IMR-90 (cell line): ENCODE results near the gene LTC4S. TPM values are rescaled to one million over a fixed set of nuclear protein-coding genes. Genes with fewer than 3 reads are reported as not detected.

Experiments
- ATAC-seq: fragments of 200-7000 bp; cut with Tn5 transposase; 2 replicates; pipeline ENCODE4 v1.9.1; 2020; ENCODE audit warnings: low read depth, mild to moderate bottlenecking, moderate library complexity
- BruUV-seq: library from RNA; stranded (reverse); fragments of 400-500 nt; replicated peaks from 2 replicates; lab custom pipeline; 2021; lab: Mats Ljungman, UMichigan
- CTCF ChIA-PET: fragments of 300-600 bp; formaldehyde crosslinking; extraction: SDS; loops from one replicate; lab custom pipeline; 2021; ENCODE audit warnings: antibody characterized with exemption; lab: Yijun Ruan, JAX
- POLR2A ChIA-PET: fragments of 300-600 bp; sonication (Branson Sonifier 250); formaldehyde crosslinking; loops from one replicate; lab custom pipeline; 2022; ENCODE audit warnings: antibody characterized with exemption; ENCODE audit not compliant: unreplicated experiment; lab: Charles Lee
- DNase-seq: peaks from one replicate; pipeline ENCODE4 v3.0.0; 2013
- H2AFZ ChIP-seq: replicated peaks from 2 replicates; pipeline ENCODE3; 2013; ENCODE audit warnings: low read length, mild to moderate bottlenecking; ENCODE audit not compliant: poor library complexity
- H2AK5ac ChIP-seq: 2 replicates; pipeline ENCODE4 v1.6.1; 2013; ENCODE audit warnings: low read depth, low read length, inconsistent platforms
- H2AK9ac ChIP-seq: replicated peaks from 2 replicates; pipeline ENCODE3; 2013; ENCODE audit warnings: mild to moderate bottlenecking, low read depth, low read length, moderate library complexity; ENCODE audit not compliant: poor library complexity
- H2BK120ac ChIP-seq: 2 replicates; pipeline ENCODE4 v1.6.1; 2013; ENCODE audit warnings: low read depth, low read length, inconsistent platforms
- H2BK15ac ChIP-seq: 3 replicates; pipeline ENCODE4 v1.6.1; 2013; ENCODE audit warnings: low read depth, low read length, inconsistent platforms
- H2BK20ac ChIP-seq: 2 replicates; pipeline ENCODE4 v1.6.1; 2013; ENCODE audit warnings: low read depth, mild to moderate bottlenecking, inconsistent platforms, low read length, moderate library complexity
- H2BK5ac ChIP-seq: 2 replicates; pipeline ENCODE4 v1.6.1; 2013; ENCODE audit warnings: mild to moderate bottlenecking, low read depth, low read length, inconsistent platforms; ENCODE audit not compliant: poor library complexity, severe bottlenecking
- H3K14ac ChIP-seq: replicated peaks from 2 replicates; pipeline ENCODE4 v1.6.1; 2013; ENCODE audit warnings: low read depth, low read length, inconsistent platforms
- H3K18ac ChIP-seq: 2 replicates; pipeline ENCODE4 v1.6.1; 2013; ENCODE audit warnings: low read depth, low read length, control low read depth
- H3K23ac ChIP-seq: 2 replicates; pipeline ENCODE4 v1.6.1; 2013; ENCODE audit warnings: low read depth, low read length, inconsistent platforms
- H3K27ac ChIP-seq: 2 replicates; pipeline ENCODE4 v1.5.1; 2013; ENCODE audit warnings: mild to moderate bottlenecking, control low read depth, low read length; ENCODE audit not compliant: insufficient read depth
- H3K27me3 ChIP-seq: 2 replicates; pipeline ENCODE4 v1.6.1; 2013; ENCODE audit warnings: low read length; ENCODE audit not compliant: control insufficient read depth, insufficient read depth
- H3K36me3 ChIP-seq: 2 replicates; pipeline ENCODE4 v1.6.1; 2013; ENCODE audit warnings: low read length, mixed read lengths; ENCODE audit not compliant: control insufficient read depth, insufficient read depth
- H3K4ac ChIP-seq: 2 replicates; pipeline ENCODE4 v1.6.1; 2013; ENCODE audit warnings: low read depth, low read length, inconsistent platforms
- H3K4me1 ChIP-seq: 2 replicates; pipeline ENCODE4 v1.6.1; 2013; ENCODE audit warnings: low read length, mixed read lengths; ENCODE audit not compliant: control insufficient read depth, insufficient read depth
- H3K4me2 ChIP-seq: 2 replicates; pipeline ENCODE4 v1.6.1; 2013; ENCODE audit warnings: low read depth, mild to moderate bottlenecking, control low read depth, low read length, moderate library complexity
- H3K4me3 ChIP-seq: 2 replicates; pipeline ENCODE4 v1.5.1; 2013; ENCODE audit warnings: low read depth, mild to moderate bottlenecking, control low read depth, low read length, moderate library complexity; ENCODE audit not compliant: insufficient read depth
- H3K56ac ChIP-seq: 2 replicates; pipeline ENCODE4 v1.6.1; 2013; ENCODE audit warnings: low read length, inconsistent platforms; ENCODE audit not compliant: insufficient read depth; ENCODE audit errors: extremely low read depth
- H3K79me1 ChIP-seq, 2 experiments: 2 replicates each; pipeline ENCODE4 v1.6.1; 2013; ENCODE audit warnings: low read length in 2 of 2, inconsistent platforms in 1 of 2, low read depth in 1 of 2
- H3K9ac ChIP-seq: 2 replicates; pipeline ENCODE4 v1.6.1; 2013; ENCODE audit warnings: low read depth, low read length, control low read depth
- H3K9me1 ChIP-seq: 2 replicates; pipeline ENCODE4 v1.6.1; 2013; ENCODE audit warnings: low read length, inconsistent platforms; ENCODE audit not compliant: insufficient read depth
- H3K9me3 ChIP-seq: 2 replicates; pipeline ENCODE4 v1.6.1; 2013; ENCODE audit warnings: low read length; ENCODE audit not compliant: control insufficient read depth, insufficient read depth
- H4K20me1 ChIP-seq: 2 replicates; pipeline ENCODE4 v1.6.1; 2013; ENCODE audit warnings: low read length, inconsistent platforms; ENCODE audit not compliant: insufficient read depth
- H4K5ac ChIP-seq: 2 replicates; pipeline ENCODE4 v1.6.1; 2013; ENCODE audit warnings: mild to moderate bottlenecking, low read depth, low read length, control low read depth
- H4K8ac ChIP-seq, 2 experiments: 2 replicates each; pipeline ENCODE4 v1.6.1; 2013; ENCODE audit warnings: low read depth in 2 of 2, low read length in 2 of 2, control low read depth in 1 of 2, inconsistent platforms in 1 of 2
- H4K91ac ChIP-seq: 2 replicates; pipeline ENCODE4 v1.6.1; 2013; ENCODE audit warnings: low read depth, low read length, inconsistent platforms; ENCODE audit not compliant: insufficient read depth
- CEBPB ChIP-seq: IDR thresholded peaks from 2 replicates; pipeline ENCODE4 v1.6.1; 2012; ENCODE audit warnings: low read depth, low read length, improper control_type of control experiment
- CHD1 ChIP-seq: IDR thresholded peaks from 2 replicates; pipeline ENCODE4 v1.6.1; 2012; ENCODE audit warnings: low read depth, low read length, improper control_type of control experiment
- FOS ChIP-seq: fragments of 150-350 bp; IDR thresholded peaks from 2 replicates; pipeline ENCODE4 v1.6.1; 2016; ENCODE audit warnings: low read depth, low read length
- MAFK ChIP-seq: IDR thresholded peaks from 2 replicates; pipeline ENCODE4 v1.6.1; 2012; ENCODE audit warnings: low read depth, low read length, improper control_type of control experiment
- MAZ ChIP-seq: IDR thresholded peaks from 2 replicates; pipeline ENCODE4 v1.6.1; 2012; ENCODE audit warnings: low read depth, mild to moderate bottlenecking, low read length, improper control_type of control experiment, moderate library complexity, borderline replicate concordance
- NFE2L2 ChIP-seq: fragments of 150-350 bp; IDR thresholded peaks from 2 replicates; pipeline ENCODE4 v1.6.1; 2016; ENCODE audit warnings: low read depth, mild to moderate bottlenecking, low read length
- POLR2A ChIP-seq: IDR thresholded peaks from 2 replicates; pipeline ENCODE4 v1.6.1; 2012; ENCODE audit warnings: mild to moderate bottlenecking, low read depth, low read length
- RAD21 ChIP-seq: IDR thresholded peaks from 2 replicates; pipeline ENCODE4 v1.6.1; 2012; ENCODE audit warnings: low read length, improper control_type of control experiment
- RFX5 ChIP-seq: IDR thresholded peaks from 2 replicates; pipeline ENCODE4 v1.8.0; 2012; ENCODE audit warnings: low read depth, mild to moderate bottlenecking, low read length, moderate library complexity
- SMC3 ChIP-seq: fragments of 150-350 bp; IDR thresholded peaks from 2 replicates; pipeline ENCODE4 v1.6.1; 2016; ENCODE audit warnings: low read depth, mild to moderate bottlenecking, antibody characterized with exemption, low read length, moderate library complexity
- WGBS, 2 experiments: methylation state at CpG; one replicate each; pipeline versions ENCODE4 v1.1.5 to v1.1.7; 2013; ENCODE audit warnings: missing lambda C conversion rate in 2 of 2; ENCODE audit not compliant: insufficient read length in 1 of 2; ENCODE audit errors: extremely low coverage in 2 of 2; 5-methylcytosine and 5-hydroxymethylcytosine counted together
- dilution Hi-C: fragments of 300-500 bp; cut with HindIII; formaldehyde crosslinking; loops from one replicate; pipeline ENCODE4 v1.14.3; 2018; ENCODE audit warnings: low sequenced_read_pairs; ENCODE audit not compliant: unreplicated experiment
- in situ Hi-C: fragments of 300-500 bp; cut with MboI; formaldehyde crosslinking; loops from 3 replicates; pipeline ENCODE4 v1.14.3; 2019; ENCODE audit warnings: low sequenced_read_pairs, inconsistent platforms, mixed read lengths
- intact Hi-C: fragments of 100-400 bp; cut with micrococcal nuclease; formaldehyde crosslinking; loops from 2 replicates; pipeline ENCODE4 v1.10.0; 2022
- polyA plus RNA-seq, 3 experiments: library from polyadenylated mRNA; depleted of rRNA; stranded (reverse); fragments of >200 nt; gene quantifications; 2 replicates each; pipeline ENCODE4 v1.2.3, GENCODE V29; 2012; ENCODE audit warnings: low replicate concordance in 1 of 3
- total RNA-seq: library from RNA; depleted of rRNA; stranded (reverse); fragments of >200 nt; gene quantifications from 2 replicates; pipeline ENCODE4 v1.2.3, GENCODE V29; 2012
- TF ChIP-seq, protein P1 (sequence below): conservative IDR thresholded peaks from 2 replicates; pipeline ENCODE4 v1.5.1; 2012; ENCODE audit warnings: mild to moderate bottlenecking, low read depth, low read length, improper control_type of control experiment
- TF ChIP-seq, protein P2 (sequence below): fragments of 150-350 bp; IDR thresholded peaks from 2 replicates; pipeline ENCODE4 v1.6.1; 2016; ENCODE audit warnings: low read depth, mild to moderate bottlenecking, low read length, moderate library complexity, borderline replicate concordance

Gene LTC4S
- total and polyA plus RNA-seq, 2 of the 4 experiments (the other 2 are of a cell fraction), result 0.72 TPM; not detected in 1

DNA sequence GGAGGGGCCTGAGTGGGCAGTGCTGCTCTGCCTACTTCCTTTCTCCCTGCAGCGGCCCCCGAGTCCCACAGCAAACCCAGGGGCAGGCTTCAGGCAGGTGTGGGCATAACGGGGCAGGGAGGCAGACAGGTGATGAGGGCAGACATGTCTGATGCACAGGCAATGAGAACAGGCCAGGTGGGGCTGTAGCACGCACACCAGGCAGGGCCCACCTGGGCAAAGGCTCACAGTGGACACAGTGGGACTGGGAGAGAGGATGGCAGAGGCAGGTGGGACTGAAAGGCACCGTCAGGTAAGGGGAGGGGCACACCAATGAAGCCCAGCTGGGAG is 5.8 kb downstream of the LTC4S start (continued):
- TF ChIP-seq, protein P1, sequence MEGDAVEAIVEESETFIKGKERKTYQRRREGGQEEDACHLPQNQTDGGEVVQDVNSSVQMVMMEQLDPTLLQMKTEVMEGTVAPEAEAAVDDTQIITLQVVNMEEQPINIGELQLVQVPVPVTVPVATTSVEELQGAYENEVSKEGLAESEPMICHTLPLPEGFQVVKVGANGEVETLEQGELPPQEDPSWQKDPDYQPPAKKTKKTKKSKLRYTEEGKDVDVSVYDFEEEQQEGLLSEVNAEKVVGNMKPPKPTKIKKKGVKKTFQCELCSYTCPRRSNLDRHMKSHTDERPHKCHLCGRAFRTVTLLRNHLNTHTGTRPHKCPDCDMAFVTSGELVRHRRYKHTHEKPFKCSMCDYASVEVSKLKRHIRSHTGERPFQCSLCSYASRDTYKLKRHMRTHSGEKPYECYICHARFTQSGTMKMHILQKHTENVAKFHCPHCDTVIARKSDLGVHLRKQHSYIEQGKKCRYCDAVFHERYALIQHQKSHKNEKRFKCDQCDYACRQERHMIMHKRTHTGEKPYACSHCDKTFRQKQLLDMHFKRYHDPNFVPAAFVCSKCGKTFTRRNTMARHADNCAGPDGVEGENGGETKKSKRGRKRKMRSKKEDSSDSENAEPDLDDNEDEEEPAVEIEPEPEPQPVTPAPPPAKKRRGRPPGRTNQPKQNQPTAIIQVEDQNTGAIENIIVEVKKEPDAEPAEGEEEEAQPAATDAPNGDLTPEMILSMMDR, result no peak
- no peak for TF ChIP-seq MAZ
- no peak for TF ChIP-seq RAD21
- no peak for TF ChIP-seq MAFK

GRCh38 chr5:179800071-179800695 is 6.4 kb downstream of the LTC4S start:
- dilution Hi-C loops (no loop called here), in situ Hi-C loops (no loop called here), intact Hi-C loops (loop anchor here (5.0 kb wide), 1 partner anchor 107 kb away; the partner anchor contains the start of gene TBC1D9B)
- Histone ChIP-seq H2BK15ac (no peak overlapping the region), H3K4me2 (no peak overlapping the region), H2AK5ac (no peak overlapping the region), H4K5ac (no peak overlapping the region), H4K91ac (no peak overlapping the region), H4K20me1 (peaks cover 47% of the 10 kb centered on the region), H2AK9ac (peak overlapping the region; percentile 36), H3K4me1 (peaks cover 25% of the 10 kb centered on the region), H4K8ac (no peak overlapping the region), H2AFZ (no peak overlapping the region), H2BK5ac (no peak overlapping the region), H3K27me3 (no peaks in the 10 kb centered on the region), H2BK20ac (no peak overlapping the region), H3K4me3 (no peak overlapping the region), H3K9me3 (no peaks in the 10 kb centered on the region), H3K4ac (no peak overlapping the region), H3K18ac (no peak overlapping the region), H3K23ac (no peak overlapping the region), H3K56ac (no peak overlapping the region), H3K14ac (no peak overlapping the region), H3K36me3 (peaks cover 53% of the 10 kb centered on the region), H2BK120ac (no peak overlapping the region), H3K79me1 (peaks cover 26 to 53% of the 10 kb centered on the region in 2 experiments), H3K27ac (no peak overlapping the region), H3K9ac (no peak overlapping the region), H3K9me1 (0 out of 2 replicates have a peak, but pooled peaks cover 2% of the 10 kb centered on the region)
- ChIA-PET CTCF (no interaction called here), POLR2A (no interaction called here)
- DNase-seq (no peak), ATAC-seq (no peak)
- BruUV-seq, result no TSS peak
- 96% methylated on average over 5 of the region's 21 CpGs; no CpG with 5 or more reads in 1 of the 2 experiments for WGBS, 2 experiments
- TF ChIP-seq, protein P2, sequence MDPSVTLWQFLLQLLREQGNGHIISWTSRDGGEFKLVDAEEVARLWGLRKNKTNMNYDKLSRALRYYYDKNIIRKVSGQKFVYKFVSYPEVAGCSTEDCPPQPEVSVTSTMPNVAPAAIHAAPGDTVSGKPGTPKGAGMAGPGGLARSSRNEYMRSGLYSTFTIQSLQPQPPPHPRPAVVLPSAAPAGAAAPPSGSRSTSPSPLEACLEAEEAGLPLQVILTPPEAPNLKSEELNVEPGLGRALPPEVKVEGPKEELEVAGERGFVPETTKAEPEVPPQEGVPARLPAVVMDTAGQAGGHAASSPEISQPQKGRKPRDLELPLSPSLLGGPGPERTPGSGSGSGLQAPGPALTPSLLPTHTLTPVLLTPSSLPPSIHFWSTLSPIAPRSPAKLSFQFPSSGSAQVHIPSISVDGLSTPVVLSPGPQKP, result no peak
- TF ChIP-seq CHD1 (no peak), MAZ (no peak), POLR2A (no peak), FOS (no peak), CEBPB (no peak), RFX5 (no peak), SMC3 (no peak), MAFK (no peak), NFE2L2 (no peak)
- TF ChIP-seq, protein P1, result no peak
